Measurements from ENCODE around the gene INPP5A. TPM values are rescaled to one million over a fixed set of nuclear protein-coding genes. Genes with fewer than 3 reads are reported as not detected.

The INPP5A gene
- total and polyA plus RNA-seq, 4 donors = 12.4 to 39.9 (median 28.2) TPM

- no peak for TF ChIP-seq CTCF (IDR thresholded peaks at IDR 0.05; ENCODE audit: control extremely low read depth, extremely low read depth)
- peaks cover 0 to 7% (median 1%) of the 10 kb centered on the region in 4 donors for H3K9me3 ChIP-seq (ENCODE audit: control insufficient read depth in 4 of 4, insufficient read depth in 3 of 4, low read length in 3 of 4)
- no peaks in the 10 kb centered on the region for H3K36me3 ChIP-seq (ENCODE audit: control insufficient read depth in 4 of 4, insufficient read depth in 4 of 4, low read length in 4 of 4)
- H3K27ac ChIP-seq (ENCODE audit: low read depth in 1 of 2, low read length in 1 of 2) = no peak overlapping the region
- no peak overlapping the region for H3K4me3 ChIP-seq
- ATAC-seq (ENCODE audit: insufficient read depth, low FRiP score) (no peak), DNase-seq (no peak)
- peaks cover 0 to 12% (median 5%) of the 10 kb centered on the region in 3 donors for H3K27me3 ChIP-seq (ENCODE audit: control insufficient read depth in 3 of 3, insufficient read depth in 3 of 3, low read length in 2 of 3)
- peaks cover 0 to 5% (median 0%) of the 10 kb centered on the region in 5 donors for H3K4me1 ChIP-seq (ENCODE audit: control insufficient read depth in 5 of 5, insufficient read depth in 5 of 5, low read length in 5 of 5)
- H3K9ac ChIP-seq (ENCODE audit: insufficient read depth in 1 of 2, low read length in 2 of 2) = no peak overlapping the region
- 51 to 55% methylated on average over 20 to 21 of the region's 21 CpGs for WGBS, 2 donors
Observed at GRCh38 chr10:132805599-132805998, 268.0 kb downstream of the INPP5A start.

- peak in 2 of 3 donors; percentile 39 to 58 for DNase-seq
- no peak overlapping the region for H3K4me3 ChIP-seq
- no peak overlapping the region for H3K27ac ChIP-seq (ENCODE audit: low read depth in 1 of 2, low read length in 1 of 2)
- H3K36me3 ChIP-seq (ENCODE audit: control insufficient read depth in 4 of 4, insufficient read depth in 4 of 4, low read length in 4 of 4) = no peaks in the 10 kb centered on the region
- peaks cover 0 to 12% (median 5%) of the 10 kb centered on the region in 3 donors for H3K27me3 ChIP-seq (ENCODE audit: control insufficient read depth in 3 of 3, insufficient read depth in 3 of 3, low read length in 2 of 3)
- H3K4me1 ChIP-seq (ENCODE audit: control insufficient read depth in 5 of 5, insufficient read depth in 5 of 5, low read length in 5 of 5) = peaks cover 0 to 5% (median 0%) of the 10 kb centered on the region in 5 donors
- peaks cover 0 to 7% (median 1%) of the 10 kb centered on the region in 4 donors for H3K9me3 ChIP-seq (ENCODE audit: control insufficient read depth in 4 of 4, insufficient read depth in 3 of 4, low read length in 3 of 4)
- WGBS, 2 donors = 60 to 85% methylated on average over 7 of the region's 7 CpGs
- H3K9ac ChIP-seq (ENCODE audit: insufficient read depth in 1 of 2, low read length in 2 of 2) = no peak overlapping the region
- no peak for TF ChIP-seq CTCF (IDR thresholded peaks at IDR 0.05; ENCODE audit: control extremely low read depth, extremely low read depth)
- no peak for ATAC-seq (ENCODE audit: insufficient read depth, low FRiP score)
Observed at GRCh38 chr10:132806110-132806509, 268.5 kb downstream of the INPP5A start.

- H3K27me3 ChIP-seq (ENCODE audit: control insufficient read depth in 3 of 3, insufficient read depth in 3 of 3, low read length in 2 of 3) = peaks cover 0 to 12% (median 5%) of the 10 kb centered on the region in 3 donors
- no peak overlapping the region for H3K27ac ChIP-seq (ENCODE audit: low read depth in 1 of 2, low read length in 1 of 2)
- TF ChIP-seq CTCF (IDR thresholded peaks at IDR 0.05; ENCODE audit: control extremely low read depth, extremely low read depth) = no peak
- no peak for DNase-seq
- no peak overlapping the region for H3K4me3 ChIP-seq
- no peaks in the 10 kb centered on the region for H3K36me3 ChIP-seq (ENCODE audit: control insufficient read depth in 4 of 4, insufficient read depth in 4 of 4, low read length in 4 of 4)
- WGBS, 2 donors = 77 to 80% methylated on average over 25 of the region's 25 CpGs
- H3K4me1 ChIP-seq (ENCODE audit: control insufficient read depth in 5 of 5, insufficient read depth in 5 of 5, low read length in 5 of 5) = peaks cover 0 to 5% (median 0%) of the 10 kb centered on the region in 5 donors
- H3K9me3 ChIP-seq (ENCODE audit: control insufficient read depth in 4 of 4, insufficient read depth in 3 of 4, low read length in 3 of 4) = peaks cover 0 to 8% (median 1%) of the 10 kb centered on the region in 4 donors
- ATAC-seq (ENCODE audit: insufficient read depth, low FRiP score) = no peak
- no peak overlapping the region for H3K9ac ChIP-seq (ENCODE audit: insufficient read depth in 1 of 2, low read length in 2 of 2)
Observed at GRCh38 chr10:132806561-132807003, 269.0 kb downstream of the INPP5A start.

- peaks cover 0 to 10% (median 5%) of the 10 kb centered on the region in 3 donors for H3K27me3 ChIP-seq (ENCODE audit: control insufficient read depth in 3 of 3, insufficient read depth in 3 of 3, low read length in 2 of 3)
- H3K9me3 ChIP-seq (ENCODE audit: control insufficient read depth in 4 of 4, insufficient read depth in 3 of 4, low read length in 3 of 4) = peaks cover 0 to 2% (median 0%) of the 10 kb centered on the region in 4 donors
- no peak overlapping the region for H3K27ac ChIP-seq (ENCODE audit: low read depth in 1 of 2, low read length in 1 of 2)
- WGBS, 2 donors = 89 to 93% methylated on average over 25 to 27 of the region's 27 CpGs
- peaks cover 0 to 5% (median 0%) of the 10 kb centered on the region in 5 donors for H3K4me1 ChIP-seq (ENCODE audit: control insufficient read depth in 5 of 5, insufficient read depth in 5 of 5, low read length in 5 of 5)
- ATAC-seq (ENCODE audit: insufficient read depth, low FRiP score) (no peak), DNase-seq (no peak)
- TF ChIP-seq CTCF (IDR thresholded peaks at IDR 0.05; ENCODE audit: control extremely low read depth, extremely low read depth) = no peak
- H3K4me3 ChIP-seq = no peak overlapping the region
- no peak overlapping the region for H3K9ac ChIP-seq (ENCODE audit: insufficient read depth in 1 of 2, low read length in 2 of 2)
- no peaks in the 10 kb centered on the region for H3K36me3 ChIP-seq (ENCODE audit: control insufficient read depth in 4 of 4, insufficient read depth in 4 of 4, low read length in 4 of 4)
Observed at GRCh38 chr10:132807621-132808049, 270.0 kb downstream of the INPP5A start.
